Kidney epithelial cell (primary cell): ENCODE results near the gene TRIM52. TPM values are rescaled to one million over a fixed set of nuclear protein-coding genes. Genes with fewer than 3 reads are reported as not detected.

Experiments
- DNase-seq: peaks from one replicate; pipeline ENCODE4 v3.0.0-alpha.2; 2010; ENCODE audit warnings: low read depth
- H3K27me3 ChIP-seq: 2 replicates; pipeline ENCODE4 v1.6.0; 2011; ENCODE audit warnings: low read length; ENCODE audit not compliant: control insufficient read depth, insufficient read depth
- H3K36me3 ChIP-seq: 2 replicates; pipeline ENCODE4 v1.5.1; 2011; ENCODE audit warnings: low read length; ENCODE audit not compliant: control insufficient read depth, insufficient read depth
- H3K4me3 ChIP-seq: 2 replicates; pipeline ENCODE4 v1.5.1; 2011; ENCODE audit warnings: low read depth, mild to moderate bottlenecking, control low read depth, low read length
- total RNA-seq: library from RNA; depleted of rRNA; stranded (reverse); fragments of >200 nt; gene quantifications from 2 replicates; pipeline ENCODE4 v1.2.3, GENCODE V29; 2015
- TF ChIP-seq, protein P1 (sequence below): IDR thresholded peaks from 2 replicates; pipeline ENCODE4 v1.5.1; 2011; ENCODE audit warnings: mild to moderate bottlenecking, moderate library complexity, low read length, control low read depth, inconsistent platforms; ENCODE audit not compliant: insufficient read depth, poor library complexity, severe bottlenecking

TRIM52 gene
- total RNA-seq, 1 donor from 2014 or later, result 6.0 TPM

DNA sequence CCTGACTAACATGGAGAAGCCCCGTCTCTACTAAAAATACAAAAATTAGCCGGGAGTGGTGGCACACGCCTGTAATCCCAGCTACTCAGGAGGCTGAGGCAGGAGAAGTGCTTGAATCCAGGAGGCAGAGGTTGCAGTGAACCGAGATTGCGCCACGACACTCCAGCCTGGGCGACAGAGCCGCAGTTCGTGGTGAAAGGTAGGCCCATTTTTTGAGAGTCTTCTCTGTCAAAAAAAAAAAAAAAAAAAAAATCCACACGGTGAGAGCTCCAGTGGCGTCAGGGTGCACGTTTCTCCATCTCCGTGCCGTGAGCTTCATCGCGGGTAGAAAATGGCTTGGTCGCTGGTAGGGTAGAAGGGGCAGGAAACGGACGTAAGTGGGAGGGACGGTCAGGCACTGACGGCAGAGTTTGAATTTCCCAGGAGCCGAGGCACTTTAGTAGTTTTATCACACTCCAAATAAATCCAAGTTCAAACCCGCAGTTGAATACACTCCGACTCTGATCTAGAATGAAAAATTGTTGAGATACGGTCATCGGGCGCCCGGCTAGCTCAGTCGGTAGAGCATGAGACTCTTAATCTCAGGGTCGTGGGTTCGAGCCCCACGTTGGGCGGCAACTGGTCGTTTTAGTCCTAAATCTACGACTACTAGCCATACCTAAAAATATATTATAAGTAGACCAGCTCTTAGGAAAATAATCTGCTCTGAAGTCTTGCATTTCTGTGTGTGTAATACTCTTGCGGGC is 53.6 kb downstream of the TRIM52 start:
- H3K4me3 ChIP-seq, result peak overlapping the region; percentile 45
- H3K27me3 ChIP-seq, result peaks cover 7% of the 10 kb centered on the region
- no peak for DNase-seq
- no peaks in the 10 kb centered on the region for H3K36me3 ChIP-seq
- TF ChIP-seq, protein P1, sequence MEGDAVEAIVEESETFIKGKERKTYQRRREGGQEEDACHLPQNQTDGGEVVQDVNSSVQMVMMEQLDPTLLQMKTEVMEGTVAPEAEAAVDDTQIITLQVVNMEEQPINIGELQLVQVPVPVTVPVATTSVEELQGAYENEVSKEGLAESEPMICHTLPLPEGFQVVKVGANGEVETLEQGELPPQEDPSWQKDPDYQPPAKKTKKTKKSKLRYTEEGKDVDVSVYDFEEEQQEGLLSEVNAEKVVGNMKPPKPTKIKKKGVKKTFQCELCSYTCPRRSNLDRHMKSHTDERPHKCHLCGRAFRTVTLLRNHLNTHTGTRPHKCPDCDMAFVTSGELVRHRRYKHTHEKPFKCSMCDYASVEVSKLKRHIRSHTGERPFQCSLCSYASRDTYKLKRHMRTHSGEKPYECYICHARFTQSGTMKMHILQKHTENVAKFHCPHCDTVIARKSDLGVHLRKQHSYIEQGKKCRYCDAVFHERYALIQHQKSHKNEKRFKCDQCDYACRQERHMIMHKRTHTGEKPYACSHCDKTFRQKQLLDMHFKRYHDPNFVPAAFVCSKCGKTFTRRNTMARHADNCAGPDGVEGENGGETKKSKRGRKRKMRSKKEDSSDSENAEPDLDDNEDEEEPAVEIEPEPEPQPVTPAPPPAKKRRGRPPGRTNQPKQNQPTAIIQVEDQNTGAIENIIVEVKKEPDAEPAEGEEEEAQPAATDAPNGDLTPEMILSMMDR, result no peak

DNA sequence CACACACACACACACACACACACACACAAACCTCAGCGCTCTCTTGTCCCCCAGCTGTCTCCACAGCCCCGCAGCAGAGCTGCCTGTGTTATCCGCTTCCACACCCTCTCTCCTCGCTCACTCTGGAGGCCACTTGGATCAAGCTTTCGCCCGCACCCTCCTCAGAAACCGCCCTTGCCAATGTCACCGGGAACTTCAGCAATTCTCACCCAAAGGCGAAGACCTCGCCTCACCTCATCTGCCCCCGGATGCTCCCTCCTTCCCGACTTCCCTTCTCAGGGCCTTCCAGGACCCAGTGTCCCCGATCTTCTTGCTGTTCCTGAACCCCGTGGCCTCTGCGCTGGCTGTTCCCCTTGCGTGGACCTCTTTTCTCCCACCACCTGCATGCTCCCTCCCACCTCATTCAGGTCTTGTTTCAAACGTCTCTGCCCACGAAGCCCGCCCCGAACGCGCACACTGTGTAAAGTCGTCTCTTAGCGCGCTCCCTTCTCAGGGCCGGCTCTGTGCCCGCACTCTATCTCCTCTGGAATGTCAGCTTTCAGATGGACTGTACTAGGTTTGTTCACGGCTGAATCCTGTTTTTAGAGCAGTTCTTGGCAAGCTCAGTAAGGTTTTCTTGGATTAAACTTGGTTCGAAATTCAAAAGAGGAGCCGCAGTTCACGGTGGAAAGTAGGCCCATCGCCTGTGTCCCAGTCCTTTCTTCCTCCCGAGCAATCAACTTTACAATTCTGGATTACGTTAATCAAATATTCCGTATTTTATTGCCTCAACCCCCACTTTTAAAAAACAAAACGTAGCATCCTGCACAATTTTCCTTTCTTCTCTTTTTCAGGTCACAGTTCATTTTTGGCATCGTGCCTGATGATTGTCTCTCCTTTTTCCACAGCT is 54.9 kb downstream of the TRIM52 start:
- Histone ChIP-seq H3K36me3 (no peaks in the 10 kb centered on the region), H3K27me3 (peaks cover 7% of the 10 kb centered on the region), H3K4me3 (peak overlapping the region; percentile 14)
- TF ChIP-seq, protein P1, result no peak
- DNase-seq, result no peak

Other genes with a start within 250 kb of the TRIM52 start
- gene BTNL9, start 220.9 kb downstream of the TRIM52 start, total RNA-seq, result 0.21 TPM in 1 of 2 replicates, not detected in the other
- gene OR2V1, start 130.0 kb downstream of the TRIM52 start, total RNA-seq, result not detected in 2 replicates
- not detected in 2 replicates for gene OR2V2, start 113.6 kb downstream of the TRIM52 start, total RNA-seq
- 2.9 and 4.4 TPM in 2 replicates for gene TRIM7, start 55.9 kb downstream of the TRIM52 start, total RNA-seq
- gene TRIM41, start 37.9 kb downstream of the TRIM52 start, total RNA-seq, result 15.8 and 17.5 TPM in 2 replicates
- 4,909 and 5,323 TPM in 2 replicates for gene RACK1, start 17.2 kb downstream of the TRIM52 start, total RNA-seq
- gene OR4F3, start 106.1 kb upstream of the TRIM52 start, total RNA-seq, result not detected in 2 replicates